Measurements from ENCODE around the gene PPHLN1.

DNA sequence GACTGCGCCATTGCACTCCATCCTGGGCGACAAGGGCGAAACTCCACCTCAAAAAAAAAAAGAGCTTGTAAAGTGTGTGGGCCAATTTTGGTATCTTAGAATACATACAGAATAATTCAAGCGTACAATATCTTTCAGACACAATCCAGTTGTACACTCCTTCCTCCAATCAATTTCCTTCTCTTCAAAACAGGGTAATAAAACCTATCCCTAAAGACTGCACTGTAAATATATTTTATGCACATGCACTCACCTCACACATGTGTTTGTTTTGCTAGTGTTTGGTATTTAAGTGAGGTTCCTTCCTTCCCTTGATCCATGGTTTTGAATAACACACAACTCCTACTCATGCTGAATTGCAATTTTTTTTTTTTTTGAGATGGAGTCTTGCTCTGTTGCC lies 137.7 kb downstream of the PPHLN1 start:
- TF ChIP-seq, protein P1, sequence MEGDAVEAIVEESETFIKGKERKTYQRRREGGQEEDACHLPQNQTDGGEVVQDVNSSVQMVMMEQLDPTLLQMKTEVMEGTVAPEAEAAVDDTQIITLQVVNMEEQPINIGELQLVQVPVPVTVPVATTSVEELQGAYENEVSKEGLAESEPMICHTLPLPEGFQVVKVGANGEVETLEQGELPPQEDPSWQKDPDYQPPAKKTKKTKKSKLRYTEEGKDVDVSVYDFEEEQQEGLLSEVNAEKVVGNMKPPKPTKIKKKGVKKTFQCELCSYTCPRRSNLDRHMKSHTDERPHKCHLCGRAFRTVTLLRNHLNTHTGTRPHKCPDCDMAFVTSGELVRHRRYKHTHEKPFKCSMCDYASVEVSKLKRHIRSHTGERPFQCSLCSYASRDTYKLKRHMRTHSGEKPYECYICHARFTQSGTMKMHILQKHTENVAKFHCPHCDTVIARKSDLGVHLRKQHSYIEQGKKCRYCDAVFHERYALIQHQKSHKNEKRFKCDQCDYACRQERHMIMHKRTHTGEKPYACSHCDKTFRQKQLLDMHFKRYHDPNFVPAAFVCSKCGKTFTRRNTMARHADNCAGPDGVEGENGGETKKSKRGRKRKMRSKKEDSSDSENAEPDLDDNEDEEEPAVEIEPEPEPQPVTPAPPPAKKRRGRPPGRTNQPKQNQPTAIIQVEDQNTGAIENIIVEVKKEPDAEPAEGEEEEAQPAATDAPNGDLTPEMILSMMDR (IDR thresholded peaks at IDR 0.05), result no peak
- no peak for TF ChIP-seq POLR2A (IDR thresholded peaks at IDR 0.05)

Data from sigmoid colon (tissue), 3 donors.